ENCODE results near the gene SMIM24.
A peak's percentile ranks its signal among the peaks of the same experiment; 100 is the strongest.

The SMIM24 gene

GRCh38 chr19:3499738-3500428 is 19.6 kb upstream of the SMIM24 start:
- FAIRE-seq = no peak
- no peak for TF ChIP-seq CTCF (IDR thresholded peaks at IDR 0.05; ENCODE audit: insufficient read depth, missing control alignments)
- DNase-seq (ENCODE audit: insufficient read length, low spot score) = no peak

- FAIRE-seq (no peak), DNase-seq (ENCODE audit: insufficient read length, low spot score) (no peak)
- no peak for TF ChIP-seq CTCF (IDR thresholded peaks at IDR 0.05; ENCODE audit: insufficient read depth, missing control alignments)
These were observed 17.6 kb upstream of the SMIM24 start for GRCh38 chr19:3497757-3498520.

- DNase-seq (ENCODE audit: insufficient read length, low spot score) (no peak), FAIRE-seq (no peak)
- no peak for TF ChIP-seq CTCF (IDR thresholded peaks at IDR 0.05; ENCODE audit: insufficient read depth, missing control alignments)
These were observed 16.3 kb upstream of the SMIM24 start for GRCh38 chr19:3496392-3497273.

- FAIRE-seq (no peak), DNase-seq (ENCODE audit: insufficient read length, low spot score) (no peak)
- TF ChIP-seq CTCF (IDR thresholded peaks at IDR 0.05; ENCODE audit: insufficient read depth, missing control alignments) = no peak
These were observed 14.2 kb upstream of the SMIM24 start for GRCh38 chr19:3494559-3494958.

GRCh38 chr19:3494051-3494450 is 13.7 kb upstream of the SMIM24 start:
- FAIRE-seq = no peak
- DNase-seq (ENCODE audit: insufficient read length, low spot score) = peak; percentile 70
- TF ChIP-seq CTCF (IDR thresholded peaks at IDR 0.05; ENCODE audit: insufficient read depth, missing control alignments) = no peak

- DNase-seq (ENCODE audit: insufficient read length, low spot score) (no peak), FAIRE-seq (no peak)
- no peak for TF ChIP-seq CTCF (IDR thresholded peaks at IDR 0.05; ENCODE audit: insufficient read depth, missing control alignments)
These were observed 13.3 kb upstream of the SMIM24 start for GRCh38 chr19:3493651-3494050.

All from D721Med (cell line).